22Rv1 (cell line): ENCODE measurements around the gene MLLT10.

Source experiments
- CTCF ChIP-seq: fragments of 450-650 bp; IDR thresholded peaks from 2 replicates; pipeline ENCODE4 v1.5.1; 2017; ENCODE audit warnings: mild to moderate bottlenecking
- ZFX ChIP-seq: fragments of 450-650 bp; IDR thresholded peaks from 2 replicates; pipeline ENCODE4 v1.6.1; 2017; ENCODE audit warnings: antibody characterized with exemption, borderline replicate concordance

- no peak for TF ChIP-seq CTCF
- TF ChIP-seq ZFX = no peak
Measured at GRCh38 chr10:21614000-21614399, 80.0 kb downstream of the MLLT10 start.
